GM19043 (cell line): Measurements from ENCODE around the gene GALNT9.
"Not testable (repeated sequence)": the region's sequence is repeated elsewhere in the genome, so short reads cannot be mapped to it uniquely, and the experiment has no call there.

Source experiments
- ATAC-seq: cut with Tn5 transposase; IDR thresholded peaks from one replicate; pipeline ENCODE4 v1.9.1; 2021; ENCODE audit warnings: low read depth; ENCODE audit not compliant: unreplicated experiment

The GALNT9 gene

DNA sequence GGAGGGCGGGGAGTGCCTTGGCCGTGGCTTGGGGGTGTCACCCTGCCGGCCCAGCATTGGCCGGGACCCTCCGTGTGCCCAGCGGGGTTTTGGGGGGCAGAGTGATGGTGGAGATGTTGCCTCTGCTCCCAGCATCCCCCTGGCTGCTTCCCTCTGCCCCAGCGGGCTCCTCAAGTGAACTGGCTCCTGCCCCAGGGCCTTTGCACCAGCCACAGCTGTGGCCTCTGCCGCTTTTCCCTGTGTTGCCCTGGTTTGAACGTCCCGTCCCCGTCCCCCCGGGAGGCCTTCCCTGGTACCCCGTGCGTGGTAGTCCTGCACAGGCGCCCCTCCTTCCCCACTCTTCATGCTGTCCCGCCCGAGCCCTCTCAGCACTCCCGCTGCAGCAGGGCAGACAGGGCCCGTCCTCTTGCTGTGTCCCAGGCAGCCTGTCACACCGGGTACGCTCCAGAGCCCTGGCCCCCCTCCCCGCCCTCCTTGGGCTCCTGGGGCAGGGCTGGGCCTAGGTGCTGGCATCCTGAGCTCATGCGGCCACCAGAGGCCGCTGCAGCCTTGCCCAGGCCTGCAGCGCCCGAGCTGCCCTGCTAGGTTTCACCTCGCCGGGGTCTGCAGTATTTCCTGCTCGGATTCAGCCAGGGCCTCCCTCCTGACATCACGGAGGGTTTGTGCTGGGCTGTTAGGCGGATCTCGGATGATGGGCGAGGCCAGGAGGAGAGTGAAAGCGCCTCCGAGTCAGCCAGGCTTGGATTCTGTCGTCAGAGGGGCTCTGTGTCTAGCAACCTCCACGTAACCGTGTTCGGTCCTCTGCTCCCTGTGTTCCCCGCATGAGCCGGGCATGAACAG is 175.7 kb downstream of the GALNT9 start:
- ATAC-seq: no peak

DNA sequence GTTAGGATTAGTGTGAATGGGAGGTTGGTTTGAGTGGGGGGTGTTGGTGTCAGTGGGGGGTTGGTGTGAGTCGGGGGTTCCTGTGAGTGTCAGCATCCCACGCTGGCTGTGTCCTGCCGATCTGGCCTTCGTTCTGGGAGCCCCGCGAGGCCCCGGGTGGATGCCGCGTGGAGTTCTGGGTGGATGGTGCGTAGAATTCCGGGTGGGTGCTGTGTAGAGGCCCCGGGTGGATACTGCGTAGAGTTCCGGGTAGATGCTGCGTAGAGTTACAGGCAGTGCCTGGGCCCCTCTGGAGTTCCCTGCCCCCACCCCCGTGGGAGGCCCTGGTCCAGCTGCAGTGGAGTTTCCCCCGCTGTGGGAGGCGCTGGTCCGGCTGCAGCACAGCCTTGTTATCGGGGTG is 176.4 kb downstream of the GALNT9 start:
- ATAC-seq: no peak

DNA sequence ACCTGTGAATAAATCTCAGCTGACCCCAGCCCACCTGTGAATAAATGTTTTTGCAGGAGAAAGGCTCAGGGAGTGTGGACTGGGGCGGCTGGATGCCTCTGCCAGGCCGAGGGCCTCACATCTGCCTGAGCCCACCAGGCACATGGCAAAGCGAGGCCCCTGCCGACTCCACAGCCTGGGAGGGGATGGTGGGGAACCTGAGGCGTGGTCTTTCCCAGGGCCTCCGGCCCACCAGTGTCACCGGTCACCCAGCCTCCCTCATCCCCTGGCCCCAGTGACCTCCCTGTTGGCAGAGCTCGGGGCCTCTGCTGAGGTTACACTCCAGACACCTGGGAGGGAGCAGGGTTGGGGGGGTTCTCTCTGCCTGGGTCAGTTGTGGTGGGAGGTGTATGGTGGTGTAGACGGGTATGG is 177.0 kb downstream of the GALNT9 start:
- ATAC-seq: no peak

DNA sequence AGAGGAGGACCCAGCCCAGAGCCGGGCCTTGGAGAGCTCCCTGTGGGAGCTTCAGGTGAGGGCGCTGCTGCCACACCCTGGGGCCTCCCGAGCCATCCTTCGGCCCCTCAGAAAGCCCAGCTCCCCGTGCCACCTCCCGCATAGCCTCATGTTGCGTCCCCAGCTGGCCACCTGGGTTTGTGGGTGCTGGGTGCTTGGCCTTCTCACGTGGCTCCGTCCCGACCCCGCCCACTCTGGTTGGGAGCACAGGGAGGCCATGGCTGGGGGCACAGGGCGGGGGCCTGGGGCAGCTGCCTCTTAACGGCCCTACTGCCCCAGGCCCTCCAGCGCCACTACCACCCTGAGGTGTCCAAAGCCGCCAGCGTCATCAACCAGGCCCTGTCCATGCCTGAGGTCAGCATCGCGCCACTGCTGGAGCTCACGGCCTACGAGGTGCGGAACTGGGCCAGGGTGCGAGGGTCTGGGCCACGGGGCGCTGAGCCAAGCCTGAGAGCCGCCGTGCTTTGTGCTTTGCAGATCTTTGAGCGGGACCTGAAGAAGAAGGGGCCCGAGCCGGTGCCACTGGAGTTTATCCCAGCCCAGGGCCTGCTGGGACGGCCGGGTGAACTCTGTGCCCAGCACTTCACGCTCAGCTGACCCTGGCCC is 177.5 kb downstream of the GALNT9 start:
- no peak for ATAC-seq

DNA sequence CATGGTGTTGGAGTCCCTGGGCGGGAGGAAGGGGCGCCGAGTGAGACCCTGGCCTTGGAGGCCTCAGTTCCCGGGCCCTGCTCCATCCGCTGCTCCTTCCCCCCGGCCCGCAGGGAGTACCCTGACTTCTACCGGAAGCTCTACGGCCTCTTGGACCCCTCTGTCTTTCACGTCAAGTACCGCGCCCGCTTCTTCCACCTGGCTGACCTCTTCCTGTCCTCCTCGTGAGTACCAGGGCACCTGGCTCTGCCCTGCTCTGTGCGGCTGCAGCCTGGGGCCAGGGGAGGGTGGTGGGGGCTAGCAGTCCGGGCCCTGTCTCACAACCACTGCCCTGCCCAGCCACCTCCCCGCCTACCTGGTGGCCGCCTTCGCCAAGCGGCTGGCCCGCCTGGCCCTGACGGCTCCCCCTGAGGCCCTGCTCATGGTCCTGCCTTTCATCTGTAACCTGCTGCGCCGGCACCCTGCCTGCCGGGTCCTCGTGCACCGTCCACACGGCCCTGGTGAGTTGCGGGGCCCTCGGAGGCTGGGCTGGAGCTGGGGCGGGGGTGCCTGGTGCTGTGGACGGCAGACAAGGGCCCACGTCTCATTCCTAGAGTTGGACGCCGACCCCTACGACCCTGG is 178.1 kb downstream of the GALNT9 start:
- ATAC-seq: no peak

- no peak for ATAC-seq
These were observed 178.6 kb downstream of the GALNT9 start for GRCh38 chr12:132150780-132151144.

GRCh38 chr12:132149526-132149925 is 179.9 kb downstream of the GALNT9 start:
- not testable (repeated sequence) for ATAC-seq

GRCh38 chr12:132148368-132149045 is 180.9 kb downstream of the GALNT9 start:
- ATAC-seq: no peak

DNA sequence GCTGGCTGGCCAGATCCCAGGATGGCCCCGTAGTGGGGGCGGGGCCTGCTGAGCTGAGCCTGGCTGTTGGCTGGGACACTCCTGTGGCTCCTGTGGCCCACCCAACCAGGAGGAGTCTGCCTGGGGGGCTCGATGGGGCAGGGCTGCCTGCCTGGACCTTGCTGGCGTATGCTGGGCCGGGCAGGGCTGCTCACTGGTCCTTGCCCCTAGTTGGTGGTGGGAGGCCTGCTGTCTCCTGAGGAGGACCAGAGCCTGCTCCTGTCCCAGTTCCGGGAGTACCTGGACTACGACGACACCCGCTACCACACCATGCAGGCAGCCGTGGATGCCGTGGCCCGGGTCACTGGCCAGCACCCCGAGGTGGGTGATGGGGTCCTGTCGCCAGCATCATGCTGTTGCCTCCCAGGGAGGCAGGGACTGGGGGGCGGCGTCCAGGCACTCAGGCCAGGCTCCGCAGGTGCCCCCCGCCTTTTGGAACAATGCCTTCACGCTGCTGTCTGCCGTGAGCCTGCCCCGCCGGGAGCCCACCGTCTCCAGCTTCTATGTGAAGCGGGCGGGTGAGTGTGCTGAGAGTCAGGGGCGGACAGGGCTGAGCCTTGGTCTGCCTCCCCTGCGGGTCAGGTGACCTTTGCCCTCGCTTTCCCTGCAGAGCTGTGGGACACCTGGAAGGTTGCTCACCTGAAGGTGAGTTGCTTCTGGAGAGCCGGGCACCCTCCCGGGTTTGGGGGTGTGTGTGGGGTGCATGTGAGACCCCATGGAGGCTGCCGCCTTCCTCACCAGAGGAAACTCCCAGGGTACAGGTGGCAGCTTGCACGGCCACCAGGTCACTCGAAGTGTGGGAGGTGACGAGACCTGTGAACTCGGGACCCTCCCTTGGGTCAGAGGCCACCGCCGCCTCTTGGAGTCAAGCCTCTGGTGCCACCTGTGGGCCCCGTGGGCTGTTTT is 181.7 kb downstream of the GALNT9 start:
- no peak for ATAC-seq

GRCh38 chr12:132146772-132147422 is 182.5 kb downstream of the GALNT9 start:
- no peak for ATAC-seq
